Measurements from ENCODE around the gene OSM. TPM values are rescaled to one million over a fixed set of nuclear protein-coding genes. Genes with fewer than 3 reads are reported as not detected.

Gene OSM
- total RNA-seq (2022; extraction: Qiagen RNA extraction): 0.06 TPM in 1 of 5 replicates, not detected in the others

DNA sequence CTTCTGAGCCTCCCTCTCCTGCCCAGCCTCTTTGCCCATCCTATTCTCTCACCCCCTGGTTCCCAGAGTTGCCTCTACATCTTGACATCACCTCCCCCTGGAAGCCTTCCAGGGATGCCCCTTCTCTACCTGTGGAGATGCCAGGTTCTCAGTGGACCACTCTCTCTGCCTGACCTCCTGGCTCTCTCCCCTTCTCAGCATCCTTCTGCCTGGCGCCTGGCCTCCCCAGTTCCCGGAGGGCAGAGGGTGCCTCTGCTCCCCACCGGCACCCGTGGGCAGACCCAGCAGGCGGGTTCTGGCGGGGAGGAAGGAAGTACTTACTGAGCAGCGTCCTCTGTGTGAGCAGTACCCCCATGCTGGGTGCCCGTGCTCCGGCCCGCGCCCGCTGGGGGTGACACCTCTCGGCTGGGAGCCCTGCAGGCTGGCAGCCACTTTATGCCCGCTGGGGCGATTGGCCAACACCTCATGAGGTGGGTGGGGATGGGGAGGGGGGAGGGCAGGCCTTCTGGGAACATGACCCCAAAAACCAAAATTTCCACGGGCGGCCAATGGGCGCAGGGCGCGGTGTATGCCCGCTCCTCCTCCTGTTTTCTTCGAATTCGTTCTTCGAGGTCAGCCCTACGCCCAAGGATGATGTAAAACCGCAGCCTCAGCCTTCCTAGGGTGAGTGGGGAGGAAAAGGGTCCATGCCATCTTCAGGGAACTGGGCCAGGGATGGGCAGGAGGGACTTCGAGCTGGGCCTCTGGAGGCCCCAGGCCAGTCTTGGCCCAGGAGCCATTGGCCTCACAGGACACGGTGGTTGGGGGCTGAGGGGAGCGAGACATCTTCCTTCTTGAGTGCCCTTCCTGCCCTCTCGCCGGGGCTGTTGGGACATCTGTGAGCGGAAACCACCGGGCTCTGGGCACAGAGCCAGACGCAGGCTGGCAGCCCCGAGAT is at the start of gene OSM:
OSM (minus strand) TSS at position 407 of the 937 bp plus-strand sequence; CDS start at position 355, 52 bp downstream.

DNA sequence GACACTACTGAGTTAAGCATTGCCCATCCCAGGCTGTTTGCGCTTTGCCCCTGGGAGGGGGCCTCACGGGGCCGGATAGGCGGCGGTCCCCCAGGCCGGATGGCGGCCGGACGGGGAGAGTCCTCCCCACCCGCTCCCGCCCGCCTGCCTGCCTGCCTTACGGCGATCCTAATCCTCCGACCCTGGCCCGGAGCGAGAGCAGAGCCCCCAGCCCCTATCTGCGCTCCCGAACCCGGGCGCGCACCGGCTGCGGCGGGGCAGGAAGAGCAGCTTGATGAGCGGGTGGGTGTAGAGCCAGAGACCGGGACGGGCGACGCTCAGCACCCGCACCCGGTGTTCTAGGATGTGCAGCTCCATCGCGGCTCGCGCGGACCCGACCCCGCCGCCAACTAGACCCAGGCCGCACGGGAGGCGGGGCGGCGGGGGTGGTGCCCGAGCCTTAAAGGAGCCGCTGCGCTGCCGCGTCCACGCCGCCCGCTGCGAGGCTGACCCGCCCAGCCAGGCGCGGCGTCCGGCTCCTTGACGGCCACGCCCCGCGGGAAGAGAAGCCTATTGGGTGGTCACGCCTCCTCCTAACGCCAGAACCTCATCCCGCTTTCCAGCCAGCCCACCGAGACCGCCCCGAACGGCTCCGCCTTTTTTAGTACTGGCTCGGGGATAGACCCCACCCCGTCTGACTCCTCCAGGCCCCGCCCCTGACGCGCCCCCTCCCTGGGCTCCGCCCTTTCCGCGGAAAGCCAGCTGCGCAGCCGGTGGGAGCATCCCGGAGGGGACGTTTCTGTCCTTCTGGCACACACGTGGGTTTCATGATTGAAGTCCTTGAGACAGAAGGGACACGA is 22.7 kb upstream of the OSM start, which contains the start of gene CASTOR1:
CASTOR1 (minus strand) TSS at position 365 of the 839 bp plus-strand sequence; CDS start at position 357, 8 bp downstream.

DNA sequence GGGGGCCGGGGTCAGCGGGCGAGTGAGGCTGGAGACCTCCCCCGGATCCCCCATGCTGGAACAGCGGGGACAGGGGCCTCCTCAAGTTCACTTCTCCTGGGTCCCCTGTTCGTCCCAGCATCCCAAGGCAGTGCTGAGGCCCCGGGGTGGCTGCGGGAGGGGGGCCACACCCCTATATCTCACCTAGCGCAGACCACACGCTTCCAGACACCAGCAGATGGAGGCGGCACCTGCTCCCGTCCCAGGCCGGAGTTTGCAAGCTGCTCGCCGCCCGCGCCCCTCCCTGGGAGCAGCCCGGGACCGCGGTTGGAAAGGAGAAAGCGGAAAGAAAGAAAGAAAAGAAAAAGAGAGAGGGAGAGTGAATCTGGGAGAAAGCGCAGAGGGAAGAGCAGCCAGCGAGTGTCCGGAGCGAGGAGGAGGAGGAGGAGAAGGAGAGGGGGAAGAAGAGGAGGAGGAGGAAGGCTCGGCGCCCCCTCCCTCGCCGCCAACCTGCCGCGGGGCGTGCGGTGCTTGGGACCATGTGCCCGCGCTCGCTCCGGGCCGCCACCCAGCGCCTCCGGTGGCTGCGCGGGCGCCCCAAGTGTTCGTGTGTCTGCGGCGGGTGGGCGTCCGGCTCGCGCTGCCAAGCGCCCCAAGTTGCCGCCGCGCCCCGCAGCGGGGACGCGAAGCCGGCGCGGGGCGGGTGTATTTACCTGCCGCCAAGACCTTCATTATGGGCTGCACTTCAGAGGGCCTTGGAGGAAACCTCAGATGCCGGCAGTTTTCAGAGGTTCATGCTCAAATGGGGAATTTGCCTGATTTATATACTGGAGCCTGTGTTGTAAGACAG is 20.5 kb downstream of the OSM start, which contains the start of gene LIF:
LIF (minus strand) TSS at position 775 of the 829 bp plus-strand sequence; CDS start at position 711, 64 bp downstream.

Other genes starting within 250 kb of the OSM start
- gene HORMAD2, start 186.4 kb downstream of the OSM start, total RNA-seq (2022; extraction: Qiagen RNA extraction): not detected in 5 replicates
- gene LIF, start 20.1 kb downstream of the OSM start, total RNA-seq (2022; extraction: Qiagen RNA extraction): 28.2 to 31.6 TPM (median 30.1 TPM) in 5 replicates
- 5.0 to 7.3 TPM (median 5.6 TPM) in 5 replicates for gene CASTOR1, start 22.7 kb upstream of the OSM start, total RNA-seq (2022; extraction: Qiagen RNA extraction)
- gene TBC1D10A, start 60.1 kb upstream of the OSM start, total RNA-seq (2022; extraction: Qiagen RNA extraction): 9.4 to 10.5 TPM (median 9.5 TPM) in 5 replicates
- 45.7 to 67.7 TPM (median 60.8 TPM) in 5 replicates for gene SF3A1, start 90.0 kb upstream of the OSM start, total RNA-seq (2022; extraction: Qiagen RNA extraction)
- gene CCDC157, start 90.2 kb upstream of the OSM start, total RNA-seq (2022; extraction: Qiagen RNA extraction): 2.1 to 3.3 TPM (median 2.8 TPM) in 5 replicates
- 19.7 to 22.8 TPM (median 22.0 TPM) in 5 replicates for gene RNF215, start 120.6 kb upstream of the OSM start, total RNA-seq (2022; extraction: Qiagen RNA extraction)
- gene SEC14L2, start 130.2 kb upstream of the OSM start, total RNA-seq (2022; extraction: Qiagen RNA extraction): 68.1 to 117 TPM (median 87.0 TPM) in 5 replicates
- gene MTFP1, start 158.9 kb upstream of the OSM start, total RNA-seq (2022; extraction: Qiagen RNA extraction): 65.8 to 72.6 TPM (median 68.0 TPM) in 5 replicates
- 0.05 TPM in 1 of 5 replicates, not detected in the others for gene SEC14L3, start 205.2 kb upstream of the OSM start, total RNA-seq (2022; extraction: Qiagen RNA extraction)
- 4.4 to 6.6 TPM (median 5.9 TPM) in 5 replicates for gene SEC14L4, start 238.8 kb upstream of the OSM start, total RNA-seq (2022; extraction: Qiagen RNA extraction)